Measurements from ENCODE around the gene COL7A1. TPM values are rescaled to one million over a fixed set of nuclear protein-coding genes. Genes with fewer than 3 reads are reported as not detected.

COL7A1 gene
- total and polyA plus RNA-seq, 2 of the 13 experiments (the other 11 are each of a cell fraction or from before 2014, with no cell fraction given), result 2.7 to 11.7 TPM

- TF ChIP-seq ZNF513 (CRISPR knock-in tag; conservative IDR thresholded peaks at IDR 0.05), result no peak
- peak; percentile 69 for TF ChIP-seq RCOR2 (CRISPR knock-in tag; IDR thresholded peaks at IDR 0.05)
- no peak for TF ChIP-seq KDM1A (CRISPR knock-in tag; IDR thresholded peaks at IDR 0.05)
- no peak for TF ChIP-seq NR3C1 (CRISPR knock-in tag; IDR thresholded peaks at IDR 0.05)
- no peak for TF ChIP-seq E2F2 (CRISPR knock-in tag; IDR thresholded peaks at IDR 0.05; ENCODE audit: borderline replicate concordance)
- no peak for TF ChIP-seq MZF1 (CRISPR knock-in tag; IDR thresholded peaks at IDR 0.05; ENCODE audit: borderline replicate concordance)
- TF ChIP-seq ZNF766 (CRISPR knock-in tag; IDR thresholded peaks at IDR 0.05; ENCODE audit: borderline replicate concordance), result 0 out of 2 replicates have a peak, but pooled peaks have one; percentile 32
- peak; percentile 91 for TF ChIP-seq ZNF792 (CRISPR knock-in tag; IDR thresholded peaks at IDR 0.05)
- no peak for TF ChIP-seq ZNF234 (CRISPR knock-in tag; conservative IDR thresholded peaks at IDR 0.05)
- TF ChIP-seq RNF219 (CRISPR knock-in tag; IDR thresholded peaks at IDR 0.05), result no peak
- TF ChIP-seq ZNF644 (CRISPR knock-in tag; IDR thresholded peaks at IDR 0.05; ENCODE audit: low read depth), result no peak
- TF ChIP-seq CEBPG (CRISPR knock-in tag; IDR thresholded peaks at IDR 0.05), result peak; percentile 55
- TF ChIP-seq NFRKB (IDR thresholded peaks at IDR 0.05), result no peak
- 0 out of 2 replicates have a peak, but pooled peaks have one; percentile 34 for TF ChIP-seq CREB1 (IDR thresholded peaks at IDR 0.05)
- TF ChIP-seq CREB1 (CRISPR knock-in tag; IDR thresholded peaks at IDR 0.05), result no peak
- peak; percentile 81 for TF ChIP-seq DMAP1 (CRISPR knock-in tag; IDR thresholded peaks at IDR 0.05)
- TF ChIP-seq ZNF619 (CRISPR knock-in tag; IDR thresholded peaks at IDR 0.05), result no peak
- TF ChIP-seq SOX5 (CRISPR knock-in tag; IDR thresholded peaks at IDR 0.05; ENCODE audit: borderline replicate concordance), result peak; percentile 70; the same call in 1 of the 2 replicates
- peak; percentile 55; the same call in 1 of the 2 replicates for TF ChIP-seq HOMEZ (CRISPR knock-in tag; IDR thresholded peaks at IDR 0.05; ENCODE audit: low read depth)
- peak in 1 of 2 experiments; percentile 46; a peak in 1 of 4 replicates for TF ChIP-seq NR2F1 (CRISPR knock-in tag; IDR thresholded peaks at IDR 0.05)
- peak; percentile 44 for TF ChIP-seq ZMYM3 (CRISPR knock-in tag; IDR thresholded peaks at IDR 0.05)
- peak; percentile 70; the same call in 1 of the 2 replicates for TF ChIP-seq ZNF563 (CRISPR knock-in tag; IDR thresholded peaks at IDR 0.05)
- TF ChIP-seq ZNF335 (CRISPR knock-in tag; IDR thresholded peaks at IDR 0.05), result peak; percentile 87
These were observed 38.1 kb downstream of the COL7A1 start, which contains the start of gene PFKFB4 (continued) for GRCh38 chr3:48556796-48557626.

Data from HepG2 (cell line).